BJ (cell line): ENCODE measurements around the gene BCO1. TPM values are rescaled to one million over a fixed set of nuclear protein-coding genes. Genes with fewer than 3 reads are reported as not detected.

Experiments
- CTCF ChIA-PET: fragments of 350-600 bp; formaldehyde crosslinking; extraction: SDS; loops from one replicate; lab custom pipeline; 2021; ENCODE audit warnings: antibody characterized with exemption, inconsistent platforms; lab: Yijun Ruan, JAX
- POLR2A ChIA-PET: fragments of 300-600 bp; sonication (Branson Sonifier 250); formaldehyde crosslinking; extraction: SDS; loops from one replicate; lab custom pipeline; 2021; ENCODE audit warnings: antibody characterized with exemption; lab: Charles Lee
- DNase-seq: peaks from one replicate; pipeline ENCODE4 v3.0.0-alpha.2; 2011; ENCODE audit warnings: low read depth
- H3K27me3 ChIP-seq: 2 replicates; pipeline ENCODE4 v1.6.0; 2011; ENCODE audit warnings: low read length; ENCODE audit not compliant: control insufficient read depth, insufficient read depth
- H3K36me3 ChIP-seq: 2 replicates; pipeline ENCODE4 v1.5.1; 2011; ENCODE audit warnings: low read length; ENCODE audit not compliant: control insufficient read depth, insufficient read depth
- H3K4me3 ChIP-seq: 2 replicates; pipeline ENCODE4 v1.5.1; 2011; ENCODE audit warnings: low read depth, mild to moderate bottlenecking, control low read depth, low read length
- polyA plus RNA-seq: library from polyadenylated mRNA; depleted of rRNA; stranded (reverse); fragments of >200 nt; gene quantifications from 2 replicates; pipeline ENCODE4 v1.2.3, GENCODE V29; 2011
- TF ChIP-seq, protein P1 (sequence below): IDR thresholded peaks from 2 replicates; pipeline ENCODE4 v1.5.1; 2011; ENCODE audit warnings: low read depth, mild to moderate bottlenecking, control low read depth, inconsistent platforms, low read length, moderate library complexity; ENCODE audit not compliant: insufficient read depth

The BCO1 gene
- polyA plus RNA-seq, 1 experiment, result not detected

- H3K4me3 ChIP-seq, result peak within 1 kb of the TSS; percentile 77
- TF ChIP-seq, protein P1, sequence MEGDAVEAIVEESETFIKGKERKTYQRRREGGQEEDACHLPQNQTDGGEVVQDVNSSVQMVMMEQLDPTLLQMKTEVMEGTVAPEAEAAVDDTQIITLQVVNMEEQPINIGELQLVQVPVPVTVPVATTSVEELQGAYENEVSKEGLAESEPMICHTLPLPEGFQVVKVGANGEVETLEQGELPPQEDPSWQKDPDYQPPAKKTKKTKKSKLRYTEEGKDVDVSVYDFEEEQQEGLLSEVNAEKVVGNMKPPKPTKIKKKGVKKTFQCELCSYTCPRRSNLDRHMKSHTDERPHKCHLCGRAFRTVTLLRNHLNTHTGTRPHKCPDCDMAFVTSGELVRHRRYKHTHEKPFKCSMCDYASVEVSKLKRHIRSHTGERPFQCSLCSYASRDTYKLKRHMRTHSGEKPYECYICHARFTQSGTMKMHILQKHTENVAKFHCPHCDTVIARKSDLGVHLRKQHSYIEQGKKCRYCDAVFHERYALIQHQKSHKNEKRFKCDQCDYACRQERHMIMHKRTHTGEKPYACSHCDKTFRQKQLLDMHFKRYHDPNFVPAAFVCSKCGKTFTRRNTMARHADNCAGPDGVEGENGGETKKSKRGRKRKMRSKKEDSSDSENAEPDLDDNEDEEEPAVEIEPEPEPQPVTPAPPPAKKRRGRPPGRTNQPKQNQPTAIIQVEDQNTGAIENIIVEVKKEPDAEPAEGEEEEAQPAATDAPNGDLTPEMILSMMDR, result no peak
- no peaks in the 10 kb centered on the region for H3K27me3 ChIP-seq
- DNase-seq, result peak; percentile 78
- CTCF ChIA-PET, result interaction anchor here (1.3 to 1.4 kb wide), 3 partner anchors 66 to 415 kb away, joined by 3 to 5 read pairs (median 4); no protein-coding TSS in a partner anchor
- POLR2A ChIA-PET, result interaction anchor here (0.7 kb wide), 1 partner anchor 134 kb away, joined by 3 read pairs; no protein-coding TSS in a partner anchor
- 0 out of 2 replicates have a peak, but pooled peaks cover 3% of the 10 kb centered on the region for H3K36me3 ChIP-seq
Measured at GRCh38 chr16:81314603-81315270, 76.2 kb downstream of the BCO1 start, which contains the start of gene GAN. Gene GAN, plus strand, starts transcription at chr16:81314962. Its CDS starts 152 bp downstream, at chr16:81315114.

GRCh38 chr16:81315271-81316175, 77.0 kb downstream of the BCO1 start:
- TF ChIP-seq, protein P1, result 0 out of 2 replicates have a peak, but pooled peaks have one; percentile 12
- ChIA-PET POLR2A (no interaction called here), CTCF (interaction anchor here (1.4 kb wide), 1 partner anchor 111 kb away, joined by 5 read pairs; no protein-coding TSS in a partner anchor)
- H3K36me3 ChIP-seq, result 0 out of 2 replicates have a peak, but pooled peaks cover 3% of the 10 kb centered on the region
- DNase-seq, result no peak
- H3K4me3 ChIP-seq, result peak overlapping the region; percentile 77
- H3K27me3 ChIP-seq, result no peaks in the 10 kb centered on the region

GRCh38 chr16:81316176-81316496, 77.6 kb downstream of the BCO1 start:
- DNase-seq, result no peak

DNA sequence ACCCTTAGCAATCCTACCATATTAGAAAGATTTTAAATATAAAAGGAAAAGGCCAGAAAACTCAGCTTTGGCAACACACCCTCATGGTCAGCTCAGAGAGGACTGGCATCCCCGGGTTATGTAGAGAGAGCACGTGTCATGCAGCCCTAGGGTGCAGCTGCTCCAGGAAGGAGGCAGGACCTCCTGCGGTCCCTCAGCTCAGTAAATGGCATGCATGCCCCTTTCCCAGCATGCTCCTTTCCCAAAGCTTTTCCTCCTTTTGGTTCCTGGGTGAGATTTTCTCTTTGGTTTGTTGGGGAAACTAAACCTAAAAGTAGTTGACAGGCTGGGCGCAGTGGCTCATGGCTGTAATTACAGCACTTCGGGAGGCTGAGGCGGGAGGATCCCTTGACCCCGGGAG, 80.2 kb downstream of the BCO1 start:
- POLR2A ChIA-PET, result no interaction called here
- no peak overlapping the region for H3K4me3 ChIP-seq
- no peaks in the 10 kb centered on the region for H3K27me3 ChIP-seq
- CTCF ChIA-PET, result interaction anchor here (0.9 to 1.3 kb wide), 2 partner anchors 9 to 197 kb away, joined by 3 to 4 read pairs; no protein-coding TSS in a partner anchor
- TF ChIP-seq, protein P1, result no peak
- H3K36me3 ChIP-seq, result no peaks in the 10 kb centered on the region
- no peak for DNase-seq

More at GRCh38 chr16:81316176-81316496, 77.6 kb downstream of the BCO1 start:
- Histone ChIP-seq H3K36me3 (0 out of 2 replicates have a peak, but pooled peaks cover 2% of the 10 kb centered on the region), H3K4me3 (peak overlapping the region; percentile 77), H3K27me3 (no peaks in the 10 kb centered on the region)
- CTCF ChIA-PET, result no interaction called here
- TF ChIP-seq, protein P1, result no peak
- POLR2A ChIA-PET, result no interaction called here
